NCI-H2107 (cell line): ENCODE data around the gene XPNPEP2.

Source experiments
- DNase-seq: peaks from one replicate; lab custom pipeline; 2025; lab: John Stamatoyannopoulos, UW

XPNPEP2 gene

GRCh38 chrX:129750971-129751370 lies 12.2 kb downstream of the XPNPEP2 start:
- no peak for DNase-seq

GRCh38 chrX:129754056-129755024 lies 15.6 kb downstream of the XPNPEP2 start:
- no peak for DNase-seq

GRCh38 chrX:129755779-129756650 lies 17.2 kb downstream of the XPNPEP2 start:
- no peak for DNase-seq

GRCh38 chrX:129759576-129760061 lies 20.8 kb downstream of the XPNPEP2 start:
- no peak for DNase-seq

GRCh38 chrX:129760155-129760554 lies 21.4 kb downstream of the XPNPEP2 start:
- no peak for DNase-seq

GRCh38 chrX:129760981-129761380 lies 22.2 kb downstream of the XPNPEP2 start:
- no peak for DNase-seq

GRCh38 chrX:129761596-129761995 lies 22.8 kb downstream of the XPNPEP2 start:
- no peak for DNase-seq

- no peak for DNase-seq
Measured at GRCh38 chrX:129762448-129762847, 23.7 kb downstream of the XPNPEP2 start.

- no peak for DNase-seq
Measured at GRCh38 chrX:129763666-129764065, 24.9 kb downstream of the XPNPEP2 start.

GRCh38 chrX:129768186-129768585 lies 29.4 kb downstream of the XPNPEP2 start:
- DNase-seq, result no peak

GRCh38 chrX:129768586-129769466 lies 30.0 kb downstream of the XPNPEP2 start:
- DNase-seq, result no peak

GRCh38 chrX:129769467-129770154 lies 30.8 kb downstream of the XPNPEP2 start:
- no peak for DNase-seq

- no peak for DNase-seq
Measured at GRCh38 chrX:129771266-129771995, 32.7 kb downstream of the XPNPEP2 start.

- DNase-seq, result no peak
Measured at GRCh38 chrX:129772796-129773431, 34.1 kb downstream of the XPNPEP2 start.

GRCh38 chrX:129773649-129774458 lies 35.1 kb downstream of the XPNPEP2 start:
- DNase-seq, result no peak

- peak; percentile 72 for DNase-seq
Measured at GRCh38 chrX:129777218-129778030, 38.6 kb downstream of the XPNPEP2 start.

- DNase-seq, result no peak
Measured at GRCh38 chrX:129779086-129779672, 40.4 kb downstream of the XPNPEP2 start.

- DNase-seq, result no peak
Measured at GRCh38 chrX:129779747-129780146, 41.0 kb downstream of the XPNPEP2 start, which contains the start of gene SASH3. Gene SASH3 (plus strand): TSS chrX:129779949. CDS start chrX:129780098, 149 bp downstream.
